GM12891 (cell line): ENCODE results near the gene MICU1.

Experiments used
- POLR2A ChIP-seq: IDR thresholded peaks from 2 replicates; pipeline ENCODE4 v1.6.1; 2011; ENCODE audit warnings: low read depth, low read length, control low read depth
- POLR2AphosphoS5 ChIP-seq: IDR thresholded peaks from 2 replicates; pipeline ENCODE4 v1.6.1; 2011; ENCODE audit warnings: low read depth, low read length, control low read depth

GRCh38 chr10:72319416-72320254 lies 306.2 kb downstream of the MICU1 start:
- TF ChIP-seq POLR2A (no peak; the same call in 1 of the 2 replicates), POLR2AphosphoS5 (no peak)
